Activated T-helper 2 cell treated with anti-CD3 and anti-CD28 coated beads, Interferon-gamma antibody, Interleukin-2, Interleukin-4, amounts not matched to agents 10 μg/mL and 5 μg/mL and 100 μg/mL, durations not matched to agents 14 hours and 24 hours and 36 hours (primary cell): ENCODE results near the gene PSMG3. TPM values are rescaled to one million over a fixed set of nuclear protein-coding genes. Genes with fewer than 3 reads are reported as not detected.
A peak's percentile ranks its signal among the peaks of the same experiment; 100 is the strongest.

ENCODE experiments used
- DNase-seq: peaks from one replicate; pipeline ENCODE4 v3.0.0; 2021; ENCODE audit warnings: low spot score
- H3K27ac Mint-ChIP-seq: one replicate; pipeline ENCODE4 v1.8.0; 2021; ENCODE audit warnings: mixed read lengths
- H3K27me3 Mint-ChIP-seq: one replicate; pipeline ENCODE4 v1.8.0; 2021; ENCODE audit warnings: low read depth, mixed read lengths
- H3K36me3 Mint-ChIP-seq: one replicate; pipeline ENCODE4 v1.8.0; 2021; ENCODE audit warnings: low read depth, mixed read lengths
- H3K4me1 Mint-ChIP-seq: one replicate; pipeline ENCODE4 v1.8.0; 2021; ENCODE audit warnings: low read depth, mixed read lengths
- H3K4me3 Mint-ChIP-seq: one replicate; pipeline ENCODE4 v1.8.0; 2021; ENCODE audit warnings: low read depth, mild to moderate bottlenecking, moderate library complexity, mixed read lengths
- H3K9me3 Mint-ChIP-seq: one replicate; pipeline ENCODE4 v1.8.0; 2021; ENCODE audit warnings: mixed read lengths
- intact Hi-C: fragments of 100-400 bp; cut with micrococcal nuclease; formaldehyde crosslinking; loops from one replicate; pipeline ENCODE4 v1.15.1; 2023
- total RNA-seq: library from RNA; stranded (reverse); gene quantifications from 2 replicates; pipeline ENCODE4 v1.2.3, GENCODE V29; 2022

The PSMG3 gene
- total RNA-seq, 1 donor from 2014 or later = 44.5 TPM

GRCh38 chr7:1533255-1533546, 36.6 kb downstream of the PSMG3 start:
- DNase-seq = no peak

DNA sequence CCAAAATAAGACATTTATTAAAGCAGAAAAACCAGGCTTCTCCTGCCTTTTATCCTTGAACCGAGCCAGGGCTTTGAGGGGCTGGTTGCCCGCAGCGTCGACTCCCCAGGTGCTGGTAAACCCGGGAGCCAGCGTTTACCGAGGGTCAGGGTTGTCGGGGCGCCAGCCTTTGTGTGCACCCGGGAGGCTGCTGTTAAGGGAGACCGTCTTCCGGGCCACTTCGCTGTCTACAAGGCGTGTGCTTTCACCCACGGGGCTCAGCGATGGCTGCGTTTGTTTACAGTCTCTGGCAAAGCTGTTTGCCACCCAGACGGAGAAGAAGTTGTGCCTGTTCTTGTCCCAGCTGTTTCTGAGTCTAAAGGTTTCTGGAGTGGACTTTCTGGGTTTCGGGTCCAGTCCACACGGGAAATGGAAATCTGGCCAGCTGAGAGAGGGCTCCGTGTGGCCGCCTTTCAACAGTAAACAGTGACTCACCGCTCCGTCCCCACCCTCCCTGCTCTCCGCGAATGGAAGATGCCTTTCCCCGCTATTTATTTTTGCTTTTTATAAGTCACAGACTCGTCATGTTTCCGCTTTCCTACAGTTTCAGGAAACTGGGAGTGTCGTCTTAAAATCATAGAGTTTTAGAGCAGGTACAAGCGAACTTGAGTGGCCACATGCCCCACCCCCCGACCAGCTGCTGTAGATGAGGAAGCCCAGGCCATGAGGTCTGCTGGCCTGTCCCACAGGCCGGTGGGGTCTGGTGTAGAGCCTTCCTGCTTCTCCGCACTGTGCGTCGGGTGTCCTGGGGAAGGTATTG, 37.2 kb downstream of the PSMG3 start:
- peak overlapping the region; percentile 87 for H3K27ac Mint-ChIP-seq
- H3K4me3 Mint-ChIP-seq = peak overlapping the region; percentile 88
- H3K36me3 Mint-ChIP-seq = peaks cover 3% of the 10 kb centered on the region
- H3K27me3 Mint-ChIP-seq = no peaks in the 10 kb centered on the region
- peak; percentile 54 for DNase-seq
- H3K9me3 Mint-ChIP-seq = no peaks in the 10 kb centered on the region
- peaks cover 23% of the 10 kb centered on the region for H3K4me1 Mint-ChIP-seq
- intact Hi-C loops = loop anchor here (1.0 to 2.0 kb wide), 2 partner anchors 28 to 36 kb away; partner anchors contain the start of gene INTS1

More at GRCh38 chr7:1533255-1533546, 36.6 kb downstream of the PSMG3 start:
- Mint-ChIP-seq H3K27ac (peak overlapping the region; percentile 87), H3K4me1 (peaks cover 23% of the 10 kb centered on the region), H3K36me3 (peaks cover 3% of the 10 kb centered on the region), H3K27me3 (no peaks in the 10 kb centered on the region), H3K4me3 (peak overlapping the region; percentile 88), H3K9me3 (no peaks in the 10 kb centered on the region)
- intact Hi-C loops = loop anchor here (1.0 to 2.0 kb wide), 2 partner anchors 29 to 36 kb away; partner anchors contain the start of gene INTS1

DNA sequence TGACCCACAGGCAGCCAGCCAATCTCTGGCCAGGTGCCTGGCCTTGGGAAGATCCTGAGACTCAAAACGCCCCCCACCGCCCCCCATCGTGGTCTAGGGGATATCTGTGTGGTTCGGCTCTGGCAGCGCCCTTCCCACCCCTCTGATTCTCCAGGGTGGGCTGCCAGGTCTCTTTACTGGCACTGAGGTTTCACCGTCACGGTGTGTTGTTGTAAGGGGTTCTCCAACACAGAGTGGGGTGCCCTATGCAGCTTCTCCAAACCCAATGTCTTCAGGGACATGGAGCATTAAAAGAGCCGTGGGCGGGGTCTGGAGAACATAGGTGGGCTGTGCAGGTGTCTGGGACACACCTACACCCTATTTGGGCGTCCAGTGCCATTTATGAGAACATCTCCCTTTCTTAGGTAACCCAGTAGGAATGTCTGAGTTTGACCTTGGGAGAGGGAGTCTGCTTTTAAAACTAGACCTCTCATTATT, 37.8 kb downstream of the PSMG3 start:
- H3K4me3 Mint-ChIP-seq = peak overlapping the region; percentile 88
- H3K4me1 Mint-ChIP-seq = peaks cover 23% of the 10 kb centered on the region
- intact Hi-C loops = loop anchor here (2.0 kb wide), 1 partner anchor 37 kb away; no protein-coding TSS in a partner anchor
- H3K27ac Mint-ChIP-seq = peak overlapping the region; percentile 87
- no peak for DNase-seq
- H3K36me3 Mint-ChIP-seq = peaks cover 3% of the 10 kb centered on the region
- H3K9me3 Mint-ChIP-seq = no peaks in the 10 kb centered on the region
- no peaks in the 10 kb centered on the region for H3K27me3 Mint-ChIP-seq

GRCh38 chr7:1531263-1531978, 38.4 kb downstream of the PSMG3 start:
- Mint-ChIP-seq H3K9me3 (no peaks in the 10 kb centered on the region), H3K4me1 (peaks cover 22% of the 10 kb centered on the region), H3K4me3 (peak overlapping the region; percentile 88), H3K27ac (peak overlapping the region; percentile 87), H3K36me3 (peaks cover 2% of the 10 kb centered on the region), H3K27me3 (peaks cover 3% of the 10 kb centered on the region)
- intact Hi-C loops = no loop called here
- peak; percentile 25 for DNase-seq

DNA sequence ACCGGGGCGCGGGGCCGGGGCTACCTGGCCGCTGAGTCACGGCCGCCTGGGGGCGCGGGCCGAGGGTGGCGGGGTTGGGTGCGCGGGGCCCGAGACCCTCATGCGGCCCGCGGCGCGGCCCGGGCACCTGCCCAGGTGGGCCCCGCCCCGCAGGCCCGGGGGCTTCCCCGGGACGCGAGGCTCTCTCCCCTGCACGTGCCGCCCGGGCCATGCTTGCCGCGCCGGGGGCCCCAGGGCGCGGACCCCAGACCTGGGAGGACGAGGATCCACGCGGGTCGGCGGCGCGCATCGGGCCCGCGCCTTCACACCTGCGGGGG, 38.9 kb downstream of the PSMG3 start:
- peaks cover 21% of the 10 kb centered on the region for H3K4me1 Mint-ChIP-seq
- H3K36me3 Mint-ChIP-seq = no peaks in the 10 kb centered on the region
- H3K27ac Mint-ChIP-seq = no peak overlapping the region
- DNase-seq = no peak
- H3K27me3 Mint-ChIP-seq = peaks cover 3% of the 10 kb centered on the region
- intact Hi-C loops = no loop called here
- no peaks in the 10 kb centered on the region for H3K9me3 Mint-ChIP-seq
- no peak overlapping the region for H3K4me3 Mint-ChIP-seq

DNA sequence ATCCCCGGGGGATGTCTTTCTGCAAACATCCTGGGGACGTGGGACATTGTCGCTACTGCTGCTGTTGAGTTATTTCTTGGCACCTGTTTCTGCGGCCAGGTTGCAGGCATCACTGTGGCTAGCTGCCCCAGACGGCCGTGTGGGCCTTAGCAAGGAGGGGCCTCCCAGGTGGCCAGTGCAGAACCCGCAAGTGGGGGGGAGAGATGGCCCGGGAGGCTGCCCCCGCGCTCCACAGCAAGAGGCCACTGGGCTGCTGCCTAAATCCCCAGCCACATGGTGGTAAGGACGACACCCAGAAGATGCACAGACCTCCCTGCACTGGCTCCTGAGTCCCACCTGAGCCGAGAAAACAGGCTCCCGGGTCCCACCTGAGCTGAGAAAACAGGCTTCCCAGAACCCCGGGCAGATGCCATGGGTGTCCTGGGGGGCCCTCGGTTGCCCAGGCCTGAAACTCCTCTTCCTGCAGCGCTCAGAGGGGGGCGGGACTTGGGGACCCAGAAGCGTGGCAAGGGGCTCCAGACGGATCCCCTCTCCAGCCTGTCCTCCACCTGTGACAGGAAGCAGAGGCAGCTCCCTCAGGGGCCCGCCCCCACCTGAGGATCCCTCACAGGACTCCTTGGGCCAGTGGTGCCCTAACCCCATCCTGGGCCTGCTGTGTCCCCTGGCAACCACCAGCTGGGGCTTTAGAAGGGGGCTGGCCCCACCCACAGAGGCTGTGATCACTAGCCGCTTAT, 40.3 kb downstream of the PSMG3 start:
- no peaks in the 10 kb centered on the region for H3K9me3 Mint-ChIP-seq
- peaks cover 9% of the 10 kb centered on the region for H3K27me3 Mint-ChIP-seq
- DNase-seq = no peak
- peak overlapping the region; percentile 64 for H3K4me3 Mint-ChIP-seq
- intact Hi-C loops = no loop called here
- H3K36me3 Mint-ChIP-seq = no peaks in the 10 kb centered on the region
- no peak overlapping the region for H3K27ac Mint-ChIP-seq
- peaks cover 21% of the 10 kb centered on the region for H3K4me1 Mint-ChIP-seq

DNA sequence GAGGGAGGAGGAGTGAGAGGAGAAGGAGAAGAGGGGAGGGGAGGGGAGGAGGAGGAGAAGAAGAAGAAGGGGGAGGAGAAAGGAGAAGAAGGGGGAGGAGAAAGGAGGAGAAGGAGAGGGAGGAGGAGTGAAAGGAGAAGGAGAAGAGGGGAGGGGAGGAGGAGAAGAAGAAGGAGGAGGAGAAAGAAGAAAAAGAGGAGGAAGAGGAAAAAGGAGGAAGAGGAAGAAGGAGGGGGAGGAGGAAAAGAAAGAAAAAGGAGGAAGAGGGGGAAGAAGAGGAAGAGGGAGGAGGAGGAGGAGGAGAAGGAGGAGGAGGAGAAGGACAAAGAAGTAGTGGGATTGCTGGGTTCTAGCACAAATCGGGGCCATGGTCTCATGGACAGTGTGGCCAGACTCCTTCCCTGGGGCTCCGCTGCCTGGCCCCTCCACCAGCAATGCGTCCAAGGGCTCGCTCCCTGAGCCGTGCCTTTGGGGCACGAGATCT, 43.5 kb downstream of the PSMG3 start:
- Mint-ChIP-seq H3K4me3 (no peak overlapping the region), H3K9me3 (no peaks in the 10 kb centered on the region), H3K27ac (no peak overlapping the region), H3K27me3 (peaks cover 9% of the 10 kb centered on the region), H3K4me1 (peaks cover 6% of the 10 kb centered on the region), H3K36me3 (no peaks in the 10 kb centered on the region)
- no peak for DNase-seq
- intact Hi-C loops = no loop called here

- Mint-ChIP-seq H3K4me3 (no peak overlapping the region), H3K27me3 (peaks cover 9% of the 10 kb centered on the region), H3K27ac (no peak overlapping the region), H3K9me3 (no peaks in the 10 kb centered on the region), H3K36me3 (no peaks in the 10 kb centered on the region), H3K4me1 (peaks cover 7% of the 10 kb centered on the region)
- intact Hi-C loops = no loop called here
- DNase-seq = no peak
These were observed 44.4 kb downstream of the PSMG3 start for GRCh38 chr7:1525409-1525808.

DNA sequence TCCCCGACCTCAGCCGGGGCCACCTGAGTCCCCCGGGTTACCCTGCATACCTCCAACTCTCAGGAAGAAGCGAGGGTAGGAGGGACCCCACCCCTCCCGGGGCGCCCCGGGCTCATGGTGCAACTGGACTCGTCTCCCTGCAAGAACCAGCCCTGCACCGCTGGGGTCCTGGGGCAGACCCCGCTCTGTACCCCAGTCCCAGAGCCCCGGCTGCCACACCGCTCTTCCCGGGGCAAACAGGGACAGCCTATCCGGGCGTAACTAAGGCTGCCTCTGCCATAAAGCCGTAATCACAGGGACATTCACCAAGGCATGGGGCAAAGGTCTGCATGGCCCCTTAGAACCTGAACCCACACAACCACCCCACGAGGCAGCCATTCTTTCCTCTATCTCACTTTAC, 46.0 kb downstream of the PSMG3 start:
- no peak for DNase-seq
- Mint-ChIP-seq H3K27me3 (peaks cover 9% of the 10 kb centered on the region), H3K4me1 (peaks cover 7% of the 10 kb centered on the region), H3K36me3 (no peaks in the 10 kb centered on the region), H3K27ac (no peak overlapping the region), H3K4me3 (no peak overlapping the region), H3K9me3 (peaks cover 13% of the 10 kb centered on the region)
- intact Hi-C loops = no loop called here

GRCh38 chr7:1523208-1523607, 46.6 kb downstream of the PSMG3 start:
- intact Hi-C loops = no loop called here
- Mint-ChIP-seq H3K4me3 (no peak overlapping the region), H3K27me3 (peaks cover 9% of the 10 kb centered on the region), H3K4me1 (peaks cover 7% of the 10 kb centered on the region), H3K36me3 (no peaks in the 10 kb centered on the region), H3K9me3 (peaks cover 13% of the 10 kb centered on the region), H3K27ac (no peak overlapping the region)
- DNase-seq = no peak

DNA sequence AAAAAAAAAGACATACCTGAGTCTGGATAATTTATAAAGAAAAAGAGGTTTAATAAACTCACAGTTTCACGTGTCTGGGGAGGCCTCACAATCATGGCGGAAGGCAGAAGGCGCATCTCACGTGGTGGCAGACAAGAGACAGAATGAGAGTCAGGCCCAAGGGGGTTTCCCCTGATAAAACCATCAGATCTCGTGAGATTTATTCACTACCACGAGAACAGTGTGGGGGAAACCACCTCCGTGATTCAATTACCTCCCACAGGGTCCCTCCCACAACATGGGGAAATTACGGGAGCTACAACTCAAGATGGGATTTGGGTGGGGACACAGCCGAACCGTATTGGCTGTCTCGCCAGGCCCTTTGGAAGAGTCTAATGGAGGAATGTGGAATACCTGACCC, 48.4 kb downstream of the PSMG3 start:
- Mint-ChIP-seq H3K4me3 (no peak overlapping the region), H3K36me3 (no peaks in the 10 kb centered on the region), H3K27ac (no peak overlapping the region), H3K27me3 (peaks cover 6% of the 10 kb centered on the region), H3K4me1 (peaks cover 7% of the 10 kb centered on the region), H3K9me3 (peaks cover 13% of the 10 kb centered on the region)
- no peak for DNase-seq
- intact Hi-C loops = no loop called here

- peaks cover 13% of the 10 kb centered on the region for H3K9me3 Mint-ChIP-seq
- H3K4me1 Mint-ChIP-seq = peaks cover 7% of the 10 kb centered on the region
- no peak overlapping the region for H3K27ac Mint-ChIP-seq
- H3K36me3 Mint-ChIP-seq = no peaks in the 10 kb centered on the region
- DNase-seq = no peak
- intact Hi-C loops = no loop called here
- no peak overlapping the region for H3K4me3 Mint-ChIP-seq
- H3K27me3 Mint-ChIP-seq = peaks cover 4% of the 10 kb centered on the region
These were observed 49.1 kb downstream of the PSMG3 start for GRCh38 chr7:1520539-1521234.
